DMS 273 treated with DMSO at 0.1 percent for 48 hours (cell line): Measurements from ENCODE around the gene PRLR.
A peak's percentile ranks its signal among the peaks of the same experiment; 100 is the strongest.

Experiments used
- DNase-seq: peaks from one replicate; lab custom pipeline; 2025; lab: John Stamatoyannopoulos, UW

PRLR gene

DNA sequence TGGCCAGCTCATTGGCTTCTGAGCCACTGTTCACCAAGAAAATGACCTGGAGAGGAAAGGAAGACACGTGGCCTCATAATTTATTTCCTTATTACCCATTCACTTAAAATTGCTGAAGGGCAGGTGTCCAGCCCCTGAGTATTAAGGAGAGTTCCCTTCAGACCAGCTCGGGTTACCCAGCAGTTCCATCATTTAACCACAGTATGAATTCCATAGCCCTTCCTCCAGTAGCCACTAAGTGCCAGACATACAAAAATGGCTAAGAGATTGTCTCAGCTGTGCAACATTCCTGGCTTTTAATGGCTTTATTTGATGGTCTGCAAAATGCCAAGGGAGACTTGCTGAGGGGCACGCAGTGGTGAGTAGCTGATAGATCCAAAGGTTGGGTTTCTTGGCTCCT lies 195.0 kb downstream of the PRLR start:
- DNase-seq = no peak

DNA sequence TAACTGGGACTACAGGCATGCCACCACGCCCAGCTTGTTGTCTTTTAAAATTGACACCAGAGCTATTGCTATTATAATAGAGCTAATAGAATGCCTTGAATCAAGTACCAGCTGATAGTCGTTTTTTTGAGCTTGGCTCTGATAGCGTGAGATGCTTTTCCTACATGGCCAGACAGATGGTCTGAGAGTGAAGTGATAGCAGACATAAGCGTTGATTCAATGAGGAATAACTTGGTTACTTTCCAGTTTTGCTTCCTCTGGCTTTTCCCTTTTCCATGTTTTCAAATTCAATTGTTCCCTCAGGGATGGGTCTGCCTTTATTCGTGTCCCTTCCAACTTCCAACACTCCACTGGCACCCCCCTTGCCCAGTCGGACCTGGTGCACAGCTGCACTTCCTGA lies 197.9 kb downstream of the PRLR start:
- DNase-seq = no peak

DNA sequence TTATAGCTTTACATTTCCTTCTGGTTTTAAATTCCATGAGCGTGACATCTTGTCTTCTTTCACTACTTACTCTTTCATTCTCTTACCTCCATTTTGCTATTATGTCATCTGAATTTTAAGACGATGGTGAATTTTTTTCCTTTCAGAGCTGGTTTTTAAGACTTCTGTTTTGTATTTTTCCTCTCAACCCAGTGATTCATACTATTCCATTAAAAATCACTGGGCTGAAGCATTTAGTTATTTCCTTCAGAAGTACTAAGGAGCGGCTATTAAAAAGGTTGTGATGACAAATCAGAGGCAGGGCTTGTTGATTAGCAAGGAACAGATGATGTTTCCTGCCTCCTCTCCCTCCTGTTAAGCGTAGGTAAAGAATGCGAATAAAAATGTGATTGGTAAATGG lies 199.0 kb downstream of the PRLR start:
- no peak for DNase-seq

DNA sequence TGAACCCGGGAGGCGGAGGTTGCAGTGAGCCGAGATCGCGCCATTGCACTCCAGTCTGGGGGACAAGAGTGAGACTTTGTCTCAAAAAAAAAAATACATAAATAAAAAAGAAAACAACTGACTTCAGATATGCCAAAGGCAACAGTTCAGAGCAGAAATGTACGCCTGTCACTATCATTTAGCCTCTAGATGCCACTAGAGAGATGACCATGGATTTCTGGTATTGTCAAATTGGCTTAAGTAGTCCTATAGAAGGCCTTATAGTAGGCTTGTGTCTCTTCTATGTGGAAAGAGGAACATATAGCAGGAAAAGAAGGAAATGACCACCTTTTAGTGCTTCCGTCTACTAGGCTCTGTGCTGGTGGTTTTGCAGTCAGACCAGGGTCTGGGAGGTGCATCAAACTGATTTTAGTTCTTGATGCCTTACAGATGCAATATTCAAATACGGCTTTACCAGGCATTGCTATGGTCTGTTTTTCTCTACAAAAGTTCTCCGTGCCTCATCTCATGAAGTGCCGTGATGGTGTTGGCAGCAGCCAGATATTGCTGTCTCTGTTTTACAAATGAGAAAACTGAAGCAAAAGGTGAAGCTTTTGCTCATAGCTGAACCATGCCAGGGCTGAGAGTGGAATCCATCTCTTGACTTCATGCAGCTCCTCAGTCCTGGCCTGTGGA lies 199.7 kb downstream of the PRLR start:
- DNase-seq = no peak

DNA sequence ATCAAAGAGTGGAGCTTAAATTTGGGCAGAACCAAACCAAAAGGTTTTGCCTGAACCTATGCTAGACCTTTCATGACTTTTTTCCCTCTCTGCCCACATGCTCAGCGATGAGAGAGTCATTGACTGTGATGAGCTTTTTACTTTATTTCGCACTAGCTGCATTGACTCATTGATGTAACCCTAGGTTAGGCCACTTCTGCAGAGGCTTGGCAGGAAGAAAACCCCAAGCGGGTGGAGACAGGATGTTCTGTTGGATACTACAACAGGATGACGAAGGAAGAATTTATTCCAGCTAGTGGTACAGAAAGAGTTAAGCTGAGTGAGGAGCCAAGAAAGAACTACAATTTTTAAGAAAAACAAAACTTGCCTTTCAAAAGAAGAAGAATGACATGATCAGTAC lies 201.0 kb downstream of the PRLR start:
- no peak for DNase-seq

DNA sequence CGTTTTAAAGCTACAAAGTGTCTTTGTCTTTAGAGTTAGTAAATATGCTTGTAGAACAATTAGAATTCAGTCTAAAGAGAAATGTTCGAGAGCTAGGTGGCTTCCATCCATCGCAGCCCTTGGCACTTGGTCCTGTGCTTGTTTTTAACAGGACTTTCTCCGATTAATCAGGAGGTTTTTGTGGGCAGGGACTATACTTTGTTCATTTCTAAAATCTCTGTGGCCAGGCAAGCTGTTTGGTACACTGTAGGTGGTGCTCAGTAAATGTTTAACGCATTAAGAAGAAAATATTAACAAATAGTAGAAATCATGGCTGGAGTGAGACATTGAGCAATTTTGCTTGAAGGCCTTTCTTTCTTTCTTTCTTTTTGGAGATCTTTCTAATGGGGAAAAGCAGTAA lies 203.3 kb downstream of the PRLR start:
- no peak for DNase-seq

DNA sequence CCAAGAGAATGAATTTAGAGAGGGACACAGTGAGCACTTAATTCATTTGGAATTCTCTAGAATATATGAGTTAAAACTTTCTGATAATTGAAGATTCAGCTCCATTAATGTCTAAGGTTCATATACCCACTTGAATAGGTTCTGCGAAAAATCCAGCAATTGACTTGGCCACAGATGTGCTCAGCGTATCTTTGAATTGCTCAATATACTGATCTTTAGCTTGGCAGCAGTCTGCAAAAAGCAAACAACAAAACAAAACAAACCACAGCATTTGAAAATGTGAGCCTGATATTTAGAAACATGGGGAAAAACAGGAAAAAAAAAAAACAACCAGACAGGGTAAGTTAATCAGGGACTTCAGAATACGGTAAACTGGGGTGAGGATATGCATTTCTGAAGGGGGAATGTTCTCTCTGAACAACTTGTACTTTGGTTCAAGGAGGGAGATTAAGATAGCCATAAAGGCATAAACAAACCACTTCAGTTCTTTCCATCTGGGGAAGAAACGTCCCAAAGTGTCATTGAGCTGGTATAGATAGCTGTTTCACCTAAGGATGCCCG lies 203.9 kb downstream of the PRLR start:
- no peak for DNase-seq

DNA sequence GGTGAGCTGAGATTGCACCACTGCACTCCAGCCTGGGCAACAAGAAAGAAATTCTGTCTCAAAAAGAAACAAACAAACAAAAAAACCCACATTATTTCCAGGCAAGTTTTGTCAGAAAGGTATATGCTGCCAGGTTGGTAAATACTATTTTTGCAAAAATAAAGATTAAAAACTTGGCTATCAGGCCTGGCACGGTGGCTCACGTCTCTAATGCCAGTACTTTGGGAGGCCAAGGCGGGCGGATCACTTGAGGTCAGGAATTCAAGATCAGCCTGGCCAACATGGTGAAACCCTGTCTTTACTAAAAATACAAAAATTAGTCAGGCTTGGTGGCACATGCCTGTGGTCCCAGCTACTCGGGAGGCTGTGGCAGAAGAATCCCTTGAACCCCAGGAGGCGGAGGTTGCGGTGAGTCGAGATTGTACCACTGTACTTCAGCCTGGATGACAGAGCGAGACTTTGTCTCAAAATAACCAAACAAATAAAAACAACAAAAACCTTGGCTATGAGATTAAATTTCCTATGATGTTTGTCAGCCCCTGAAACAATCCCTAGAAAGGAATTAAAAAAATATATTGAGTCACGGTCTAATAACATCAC lies 205.3 kb downstream of the PRLR start:
- no peak for DNase-seq

DNA sequence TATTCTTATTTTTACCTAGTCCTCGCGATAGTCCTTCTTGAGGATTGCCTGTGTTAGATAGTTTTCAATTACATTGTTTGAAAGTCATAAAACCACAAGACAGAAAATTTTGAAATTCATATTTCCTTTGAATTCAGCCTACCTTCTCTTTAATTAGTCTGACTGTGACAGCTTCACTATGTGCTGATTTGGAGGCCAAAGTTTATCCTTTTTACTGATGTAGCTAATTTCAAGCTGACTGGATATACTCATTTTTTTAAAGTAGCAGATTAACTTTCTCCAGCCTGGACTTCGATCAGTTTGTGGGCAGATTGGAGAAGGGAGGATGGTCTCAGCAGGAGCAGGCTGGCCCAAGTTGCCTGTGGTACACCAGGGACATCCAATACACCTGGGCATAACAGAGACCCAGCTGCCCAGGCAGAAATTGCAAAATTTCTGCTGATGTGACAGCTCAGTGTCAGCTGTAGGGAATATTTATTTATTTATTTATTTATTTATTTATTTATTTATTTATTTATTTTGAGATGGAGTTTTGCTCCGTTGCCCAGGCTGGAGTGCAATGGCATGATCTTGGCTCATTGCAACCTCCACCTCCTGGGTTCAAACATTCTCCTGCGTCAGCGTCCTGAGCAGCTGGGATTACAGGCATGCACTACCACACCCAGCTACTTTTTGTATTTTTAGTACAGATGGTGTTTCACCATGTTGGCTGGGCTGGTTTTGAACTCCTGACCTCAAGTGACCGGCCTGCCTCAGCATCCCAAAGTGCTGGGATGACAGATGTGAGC lies 206.7 kb downstream of the PRLR start:
- DNase-seq = no peak

DNA sequence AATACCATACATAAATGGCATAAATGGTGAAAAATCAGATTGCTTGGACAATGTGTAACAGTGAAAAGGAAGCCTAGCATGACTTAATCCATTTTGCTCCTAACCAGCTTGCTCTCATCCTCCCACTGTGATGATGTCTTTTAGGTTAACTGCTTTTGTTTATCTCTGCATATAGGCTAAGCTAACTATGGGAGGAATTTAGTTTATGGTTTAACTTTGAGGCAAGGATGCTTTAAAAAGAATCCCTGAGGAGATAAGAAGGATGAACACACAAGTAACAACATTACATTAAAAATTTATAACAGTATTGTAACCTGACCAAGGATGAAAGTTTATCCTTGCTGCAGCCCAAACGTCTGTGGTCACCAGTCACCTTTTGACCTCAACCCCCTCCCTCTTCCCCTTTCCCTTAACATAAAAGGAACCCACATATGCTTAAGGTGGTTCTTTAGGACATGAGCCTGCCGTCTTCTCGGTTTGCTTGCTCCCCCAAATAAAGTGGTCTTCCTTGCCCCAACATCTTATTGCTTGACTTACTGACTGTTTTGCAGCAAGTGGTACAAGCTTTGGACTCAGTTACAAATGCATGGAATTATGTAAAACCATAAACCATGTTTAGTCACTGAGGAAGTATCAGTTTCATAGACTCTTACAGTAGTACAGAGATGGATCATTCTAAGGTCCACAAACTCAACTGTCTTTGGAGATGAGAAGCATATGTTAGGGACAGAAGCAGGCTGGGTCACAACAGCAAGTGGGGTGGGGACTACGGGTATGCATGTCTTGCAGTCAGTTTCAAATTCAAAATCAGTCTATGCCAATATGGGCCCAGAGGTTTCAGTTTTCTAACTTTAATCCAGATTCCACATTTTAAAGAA lies 213.9 kb downstream of the PRLR start:
- DNase-seq = no peak

DNA sequence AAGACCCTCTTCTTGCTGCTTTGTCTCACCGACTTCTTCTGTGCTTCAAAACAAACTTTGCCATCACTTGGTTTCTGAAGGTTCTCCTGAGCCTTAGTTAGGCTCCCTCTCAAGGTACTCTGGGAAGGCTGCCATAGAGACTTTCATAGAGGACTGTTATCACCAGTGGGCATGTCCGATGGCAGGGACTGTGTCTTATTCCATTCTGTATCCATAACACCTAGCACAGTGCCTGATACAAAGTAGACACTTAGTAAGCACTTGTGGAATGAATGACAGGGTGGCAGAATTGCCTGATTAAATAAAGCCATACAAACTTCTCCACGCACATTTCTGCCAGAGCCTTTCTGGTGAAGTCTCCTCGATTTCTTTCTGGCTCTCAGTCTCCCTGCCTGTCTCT lies 215.2 kb downstream of the PRLR start:
- no peak for DNase-seq

DNA sequence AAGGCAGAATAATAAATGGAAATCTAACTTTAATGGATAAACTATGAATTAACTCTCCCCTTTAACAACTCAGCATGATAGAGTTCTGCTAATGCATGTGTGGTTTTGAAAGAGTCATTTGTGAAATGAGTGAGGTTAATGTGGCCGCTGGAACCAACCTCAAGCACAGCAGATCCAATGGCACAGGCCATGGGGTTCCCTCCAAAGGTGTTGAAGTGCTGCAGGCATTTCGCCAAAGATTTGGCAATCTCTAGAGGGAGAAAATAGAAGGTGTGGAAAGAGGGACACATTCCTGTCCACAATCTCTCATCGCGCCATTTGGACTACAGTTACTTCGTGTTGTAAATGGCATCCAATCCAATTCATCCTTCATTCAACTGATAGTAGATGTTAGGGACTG lies 217.5 kb downstream of the PRLR start:
- no peak for DNase-seq

DNA sequence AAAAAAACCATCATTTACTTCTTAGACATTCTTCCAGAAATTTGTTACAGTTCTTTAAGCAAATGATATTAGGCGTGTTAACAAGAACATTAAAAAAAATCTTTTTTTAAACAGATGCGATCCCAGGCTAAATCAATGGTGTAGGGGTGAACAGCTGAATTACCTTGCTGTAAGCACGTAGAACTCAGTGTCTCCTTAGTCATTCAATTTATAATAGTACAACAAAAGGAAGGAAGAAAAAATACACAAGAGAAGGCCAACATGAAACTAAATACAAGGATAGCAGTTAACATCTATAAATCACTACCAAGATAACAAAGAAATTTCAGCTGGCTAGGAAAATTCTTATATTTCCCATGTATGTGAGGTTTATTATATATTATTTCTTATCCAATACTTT lies 217.9 kb downstream of the PRLR start:
- DNase-seq = no peak

DNA sequence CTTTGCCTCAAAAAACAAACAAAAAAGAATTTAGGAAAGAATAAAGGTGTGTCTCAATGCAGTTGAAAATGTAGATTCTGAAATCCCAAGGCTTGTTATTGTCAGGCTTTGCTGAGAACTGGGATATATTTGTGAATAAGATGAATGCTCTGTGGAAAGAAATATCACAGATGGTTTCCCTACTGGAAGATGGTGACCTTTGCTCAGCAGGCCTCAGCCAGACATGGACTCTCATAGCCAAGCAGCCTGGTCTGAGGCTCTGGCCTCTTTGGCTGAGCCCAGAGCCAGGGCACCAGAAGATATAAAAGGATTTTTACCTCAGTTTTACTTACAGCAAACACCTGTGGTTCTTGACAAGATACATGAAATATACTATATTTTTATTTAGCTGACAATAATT lies 219.6 kb downstream of the PRLR start:
- no peak for DNase-seq

DNA sequence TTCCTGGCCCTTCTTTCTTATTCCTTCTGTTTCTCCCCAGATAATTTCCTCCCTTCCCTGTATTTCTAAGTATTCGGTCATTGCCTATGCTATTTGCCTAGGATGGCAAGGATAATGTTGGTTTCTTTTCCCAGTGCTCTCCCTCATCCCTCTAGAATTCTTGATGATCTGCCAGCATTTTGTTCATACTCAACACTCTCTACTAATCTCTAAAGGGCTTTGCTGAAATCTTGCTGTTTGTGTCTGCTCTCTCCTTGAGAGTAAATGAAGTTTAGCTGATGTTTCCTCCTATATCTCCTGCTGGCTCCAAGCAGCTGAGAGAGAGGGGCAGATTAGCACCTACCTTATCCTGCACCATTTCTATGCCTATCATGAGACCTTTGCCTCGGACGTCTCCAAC lies 220.6 kb downstream of the PRLR start:
- DNase-seq = no peak

DNA sequence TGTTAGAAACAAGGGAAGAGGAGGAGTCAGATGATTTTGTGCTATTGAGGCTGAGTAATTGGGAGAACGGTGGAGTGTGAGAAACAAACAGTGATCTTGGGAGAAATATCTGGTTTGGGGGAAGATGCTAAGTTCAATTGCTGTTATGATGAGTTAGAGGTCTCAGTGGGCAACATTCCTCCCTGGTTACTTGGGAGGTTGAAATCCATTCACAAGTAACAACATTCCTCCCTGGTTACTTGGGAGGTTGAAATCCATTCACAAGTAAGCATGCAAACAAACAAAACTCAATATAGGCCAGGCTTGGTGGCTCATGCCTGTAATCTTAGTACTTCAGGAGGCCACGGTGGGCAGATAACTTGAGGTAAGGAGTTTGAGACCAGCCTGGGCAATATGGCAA lies 221.3 kb downstream of the PRLR start:
- no peak for DNase-seq

DNA sequence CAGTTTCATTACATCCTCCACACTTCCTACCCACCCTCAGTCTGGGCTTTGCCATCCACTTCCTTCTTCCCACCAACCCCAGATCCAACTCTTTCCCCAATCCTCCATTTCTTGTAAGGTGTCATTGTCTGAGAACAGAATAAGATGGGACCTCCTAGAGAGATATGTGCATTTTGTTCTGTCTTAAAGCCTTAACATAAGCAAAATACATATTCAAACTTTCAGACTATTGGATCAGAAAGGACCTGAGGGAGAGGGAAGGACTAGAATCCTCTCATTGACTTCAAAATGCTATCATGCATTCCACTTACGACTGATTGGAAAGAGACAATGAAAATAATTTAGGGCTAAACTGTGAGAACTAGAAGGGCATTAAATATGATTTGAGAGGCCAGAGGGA lies 225.5 kb downstream of the PRLR start:
- DNase-seq = no peak

DNA sequence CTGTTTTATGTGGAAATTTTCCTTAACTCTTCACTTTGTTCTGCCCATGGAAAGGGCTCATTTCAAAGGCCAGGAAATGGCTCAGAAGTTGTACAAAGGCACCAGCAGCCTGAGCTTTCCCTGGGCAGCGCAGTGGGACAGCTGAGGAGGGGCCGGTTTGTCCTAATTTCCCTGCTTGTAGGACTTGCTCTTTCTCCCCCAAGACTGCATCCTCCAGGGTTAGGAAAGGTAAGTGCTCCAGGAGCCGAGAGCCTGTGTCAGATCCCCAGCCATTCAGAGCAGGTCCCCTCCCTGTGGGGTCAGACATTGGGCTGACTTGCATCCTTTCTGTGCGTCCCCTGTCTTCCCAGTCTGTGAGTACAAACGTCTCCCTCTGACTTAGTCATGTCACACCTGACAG lies 226.1 kb downstream of the PRLR start:
- no peak for DNase-seq

DNA sequence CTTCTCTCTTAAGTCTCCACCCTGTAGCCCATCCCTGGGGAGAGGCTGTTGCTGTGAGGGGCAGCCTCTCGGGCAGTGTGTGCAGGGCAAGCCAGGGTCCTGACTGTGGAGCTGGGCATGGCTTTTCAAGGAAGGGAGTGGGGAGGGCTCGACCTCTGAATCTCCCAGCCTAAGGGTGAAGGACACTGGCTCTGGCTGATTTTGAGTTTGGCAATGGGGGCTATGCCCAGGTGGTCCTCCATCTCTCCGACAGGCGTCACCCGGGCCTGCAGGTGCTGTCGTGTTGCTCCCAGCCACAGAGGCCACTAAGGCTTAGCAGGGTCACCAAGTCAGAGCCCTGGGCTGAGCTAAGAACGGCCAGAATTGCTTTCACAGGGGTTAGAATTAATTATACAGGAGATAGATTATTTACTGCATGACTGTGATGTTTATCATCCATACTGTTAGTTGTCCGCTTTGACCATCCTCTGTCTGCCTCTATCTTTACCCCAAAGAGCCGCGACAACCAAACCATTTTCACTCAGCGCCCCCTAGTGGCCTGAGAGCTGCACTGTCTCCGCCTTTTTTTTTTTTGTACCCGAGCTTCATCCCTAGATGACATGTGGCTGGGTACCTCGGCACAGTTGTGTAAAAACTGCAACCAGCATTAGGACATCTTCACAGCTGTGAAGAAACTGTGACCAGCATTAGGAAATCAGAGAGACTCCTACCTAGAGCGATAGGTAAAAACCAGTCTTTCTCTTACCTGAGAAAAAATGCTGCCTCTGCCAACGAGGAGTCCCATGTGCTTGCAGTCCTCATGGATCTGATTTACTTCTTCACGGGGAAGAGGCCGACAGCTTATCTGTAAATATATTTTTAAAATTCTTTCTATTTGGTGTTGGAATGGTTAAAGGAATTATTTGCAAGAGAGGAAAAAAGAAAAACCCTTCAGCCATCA lies 227.0 kb downstream of the PRLR start:
- peak; percentile 9 for DNase-seq

DNA sequence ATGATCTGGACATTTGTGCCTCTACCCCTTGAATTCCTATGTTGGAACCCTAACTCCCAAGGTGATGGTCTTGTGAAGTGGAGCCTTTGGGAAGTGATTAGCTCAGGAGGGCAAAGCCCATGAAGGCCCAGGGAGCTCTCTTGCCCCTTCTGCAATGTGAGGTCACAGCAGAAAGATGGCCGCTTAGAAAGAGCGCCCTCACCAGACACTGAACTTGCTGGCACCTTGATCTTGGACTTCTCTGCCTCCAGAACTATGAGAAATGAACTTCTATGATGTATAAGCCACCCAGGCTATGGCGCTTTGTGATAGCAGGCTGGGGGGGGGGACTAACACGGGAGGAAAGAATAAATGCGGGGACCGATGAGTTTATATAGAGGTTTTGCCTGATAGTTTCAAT lies 227.8 kb downstream of the PRLR start:
- no peak for DNase-seq

DNA sequence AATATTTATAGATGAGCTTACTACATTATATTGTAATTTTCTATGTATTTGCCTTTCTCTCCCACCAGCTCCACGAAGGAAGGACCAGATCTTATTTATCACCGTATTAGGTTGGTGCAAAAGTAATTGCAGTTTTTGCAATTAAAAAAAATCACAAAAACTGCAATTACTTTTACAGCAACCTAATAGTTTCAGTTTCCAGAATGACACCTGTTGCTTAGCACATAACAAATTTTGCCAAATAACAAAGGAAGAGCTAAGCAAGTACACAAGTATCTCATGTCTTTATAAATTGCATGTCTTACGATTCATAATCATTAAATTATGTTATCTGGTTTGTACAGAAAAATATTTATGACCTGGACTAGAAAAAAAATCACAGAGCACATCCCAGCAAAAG lies 228.4 kb downstream of the PRLR start:
- DNase-seq = no peak
